Astrocyte (in vitro differentiated cells and primary cell): ENCODE measurements around the gene CORO2A.

Experiments used
- CTCF ChIP-seq: IDR thresholded peaks from 2 replicates; pipeline ENCODE4 v1.5.1; 2011; ENCODE audit warnings: low read depth, mild to moderate bottlenecking, inconsistent platforms, low read length, moderate library complexity; ENCODE audit not compliant: insufficient read depth
- EZH2 ChIP-seq: IDR thresholded peaks from 2 replicates; pipeline ENCODE4 v1.6.1; 2012; ENCODE audit warnings: mild to moderate bottlenecking, low read length, inconsistent platforms; ENCODE audit not compliant: insufficient read depth

GRCh38 chr9:98229620-98230019, 37.2 kb upstream of the CORO2A start:
- TF ChIP-seq CTCF (no peak), EZH2 (no peak)
